G401 (cell line): Measurements from ENCODE around the gene ADPRH. TPM values are rescaled to one million over a fixed set of nuclear protein-coding genes. Genes with fewer than 3 reads are reported as not detected.
"Not testable (repeated sequence)": the region's sequence is repeated elsewhere in the genome, so short reads cannot be mapped to it uniquely, and the experiment has no call there.

Source experiments
- DNase-seq: peaks from one replicate; pipeline ENCODE4 v3.0.0-alpha.2; 2015; ENCODE audit warnings: low spot score
- in situ Hi-C: cut with HindIII; loops from 2 replicates; pipeline ENCODE4 v1.10.0; 2016; ENCODE audit warnings: low sequenced_read_pairs, mixed read lengths
- total RNA-seq: library from RNA; depleted of rRNA; stranded (reverse); fragments of >200 nt; shearing (Covaris generic); gene quantifications from 2 replicates; pipeline ENCODE4 v1.2.3, GENCODE V29; 2014

The ADPRH gene
- total RNA-seq, 1 experiment from 2014 or later: not detected

DNA sequence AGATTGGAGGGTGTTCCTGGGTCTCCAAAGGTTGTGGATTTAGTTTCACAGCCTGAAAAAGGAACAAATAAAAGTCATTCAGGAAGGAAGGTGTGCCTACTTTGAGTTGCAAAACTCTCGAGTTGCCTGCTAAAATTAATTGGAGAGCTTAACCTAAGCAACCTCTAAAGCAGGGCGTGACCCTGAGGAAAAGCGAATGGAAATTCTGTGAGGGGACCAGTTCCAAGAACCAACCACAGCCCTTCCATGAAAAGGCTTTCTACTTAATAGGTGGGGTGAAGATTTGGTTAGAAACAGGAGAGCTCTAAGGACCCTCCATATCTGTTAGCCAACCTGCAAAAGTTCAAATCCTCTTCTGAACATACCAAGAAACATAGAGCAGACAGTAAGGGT is 21.4 kb upstream of the ADPRH start:
- no peak for DNase-seq
- in situ Hi-C loops: no loop called here

DNA sequence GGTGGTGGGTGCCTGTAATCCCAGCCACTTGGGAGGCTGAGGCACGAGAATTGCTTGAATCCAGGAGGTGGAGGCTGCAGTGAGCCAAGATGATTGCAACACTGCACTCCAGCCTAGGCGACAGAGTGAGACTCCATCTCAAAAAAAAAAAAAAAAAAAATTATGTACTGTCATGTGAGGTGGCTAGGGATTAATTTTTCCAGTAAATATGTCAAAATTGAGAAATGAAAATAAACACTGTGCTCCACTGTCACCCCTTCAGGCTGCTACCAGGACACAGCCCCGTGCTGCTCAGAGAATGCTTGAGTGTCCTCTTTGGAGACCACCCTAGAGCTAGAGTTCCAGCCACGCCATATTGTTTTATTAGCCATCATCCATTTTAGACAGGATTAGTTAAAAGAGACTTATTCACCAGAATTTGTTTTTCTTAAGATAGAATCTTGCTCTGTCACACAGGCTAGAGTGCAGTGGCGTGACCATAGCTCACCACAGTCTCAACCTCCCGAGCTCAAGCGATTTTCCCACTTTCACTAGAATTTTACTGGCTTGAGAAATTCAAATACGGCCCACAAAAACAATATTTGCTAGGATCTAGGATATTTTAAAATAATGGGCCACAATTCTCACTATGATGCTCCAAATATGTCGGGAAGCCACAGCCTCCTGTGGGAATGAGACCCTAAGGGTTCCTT is 20.5 kb upstream of the ADPRH start:
- in situ Hi-C loops: no loop called here
- DNase-seq: no peak

DNA sequence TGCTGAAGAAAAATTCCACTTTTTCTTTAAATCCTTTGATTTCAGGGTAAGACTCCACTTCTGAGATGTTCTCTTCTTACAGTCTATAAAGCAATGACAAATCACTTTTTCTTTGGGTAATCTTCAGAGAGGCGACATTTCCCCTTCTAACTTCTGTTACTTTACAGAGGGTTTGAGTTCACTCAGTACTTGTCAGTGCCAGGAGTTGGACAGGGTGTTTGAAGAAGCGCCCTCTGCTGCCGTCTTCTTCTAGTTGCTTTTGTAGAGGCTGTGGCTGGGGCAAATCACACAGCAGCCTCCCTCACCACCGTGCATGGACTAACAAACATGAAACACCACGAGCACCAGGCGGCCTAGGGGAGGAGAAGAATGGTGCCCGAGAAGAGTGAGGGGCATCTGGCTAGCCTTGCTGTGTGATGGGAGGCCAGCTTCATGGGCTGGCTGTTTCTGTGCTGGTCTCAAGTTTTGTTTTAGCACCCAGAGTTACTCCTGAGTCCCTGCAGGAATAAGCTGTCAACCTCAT is 19.8 kb upstream of the ADPRH start, which contains the start of gene CD80:
CD80 (minus strand) TSS at position 174 of the 523 bp plus-strand sequence. CDS start 1,886 bp downstream, outside the sequence.
- peak; percentile 21 for DNase-seq
- in situ Hi-C loops: no loop called here

DNA sequence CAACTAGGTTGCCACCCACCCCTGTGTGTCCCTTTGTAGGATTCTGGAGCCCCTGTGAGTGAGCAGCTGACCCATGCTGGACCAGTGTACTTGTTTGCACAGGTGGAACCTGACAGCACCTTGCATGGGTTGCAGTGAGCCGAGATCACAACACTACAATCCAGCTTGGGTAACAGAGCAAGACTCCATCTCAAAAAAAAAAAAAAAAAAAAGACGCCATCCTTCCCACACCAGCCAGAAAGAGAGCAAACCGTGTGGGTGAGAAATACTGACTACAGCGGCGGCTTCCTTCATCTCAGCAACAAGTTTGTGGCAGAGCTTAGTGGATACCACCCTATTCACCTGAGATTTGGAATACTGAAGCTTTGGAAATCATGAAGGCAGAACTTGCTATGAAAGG is 19.1 kb upstream of the ADPRH start:
- in situ Hi-C loops: no loop called here

DNA sequence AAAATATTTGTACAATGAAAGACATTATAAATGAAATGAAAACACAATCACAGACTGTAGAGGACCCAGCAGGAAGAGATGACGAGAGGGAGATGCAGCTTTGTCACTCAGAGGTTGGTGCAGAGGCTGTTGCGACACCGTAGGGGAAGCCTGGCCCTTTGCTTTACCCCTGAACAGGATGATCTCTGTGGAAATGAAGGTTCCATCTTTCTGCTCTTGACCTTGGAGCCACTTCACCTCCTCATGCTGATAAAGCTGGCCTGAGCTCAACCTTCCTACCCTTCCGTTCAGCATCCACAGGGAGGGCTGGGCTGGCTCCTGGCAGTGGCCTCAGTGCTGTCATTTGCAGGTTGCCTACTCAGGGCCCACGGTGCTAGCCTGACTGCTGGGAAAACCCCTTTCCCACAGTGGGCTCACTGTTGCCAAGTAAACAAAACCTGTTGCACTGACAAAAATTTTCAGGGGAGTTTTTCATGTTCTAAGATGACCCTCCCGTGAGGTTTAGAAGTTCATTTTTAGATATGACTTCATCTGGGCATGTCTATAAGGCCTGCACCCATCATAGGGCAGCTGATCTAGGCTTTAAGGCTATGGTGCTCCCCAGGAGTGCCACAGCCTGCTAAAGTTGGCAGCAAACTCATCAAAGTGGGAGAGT is 16.9 kb upstream of the ADPRH start:
- in situ Hi-C loops: no loop called here
- no peak for DNase-seq

More for the DNA sequence above, 19.1 kb upstream of the ADPRH start:
- DNase-seq: no peak

DNA sequence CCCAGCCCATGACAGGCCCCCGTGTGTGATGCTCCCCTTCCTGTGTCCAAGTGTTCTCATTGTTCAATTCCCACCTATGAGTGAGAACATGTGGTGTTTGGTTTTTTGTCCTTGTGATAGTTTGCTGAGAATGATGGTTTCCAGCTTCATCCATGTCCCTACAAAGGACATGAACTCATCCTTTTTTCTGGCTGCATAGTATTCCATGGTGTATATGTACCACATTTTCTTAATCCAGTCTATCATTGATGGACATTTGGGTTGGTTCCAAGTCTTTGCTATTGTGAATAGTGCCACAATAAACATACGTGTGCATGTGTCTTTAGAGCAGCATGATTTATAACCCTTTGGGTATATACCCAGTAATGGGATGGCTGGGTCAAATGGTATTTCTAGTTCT is 16.0 kb upstream of the ADPRH start:
- DNase-seq, in situ Hi-C loops: not testable (repeated sequence)

DNA sequence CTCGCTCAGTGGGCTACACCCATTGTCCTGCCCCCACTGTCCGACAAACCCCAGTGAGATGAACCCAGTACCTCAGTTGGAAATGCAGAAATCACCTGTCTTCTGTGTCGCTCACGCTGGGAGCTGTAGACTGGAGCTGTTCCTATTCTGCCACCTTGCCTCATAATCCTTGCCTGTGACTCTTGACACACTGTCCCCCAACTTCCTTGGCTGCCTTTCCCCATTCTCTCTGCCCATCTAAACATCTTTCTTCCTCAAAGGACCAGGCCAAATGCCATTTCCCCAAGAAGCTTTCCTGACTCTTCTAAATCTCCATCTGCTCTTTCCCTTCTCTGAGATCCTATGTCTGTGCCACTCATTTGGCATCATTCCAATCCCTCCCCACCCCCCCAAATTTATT is 10.1 kb upstream of the ADPRH start:
- in situ Hi-C loops: no loop called here
- no peak for DNase-seq

DNA sequence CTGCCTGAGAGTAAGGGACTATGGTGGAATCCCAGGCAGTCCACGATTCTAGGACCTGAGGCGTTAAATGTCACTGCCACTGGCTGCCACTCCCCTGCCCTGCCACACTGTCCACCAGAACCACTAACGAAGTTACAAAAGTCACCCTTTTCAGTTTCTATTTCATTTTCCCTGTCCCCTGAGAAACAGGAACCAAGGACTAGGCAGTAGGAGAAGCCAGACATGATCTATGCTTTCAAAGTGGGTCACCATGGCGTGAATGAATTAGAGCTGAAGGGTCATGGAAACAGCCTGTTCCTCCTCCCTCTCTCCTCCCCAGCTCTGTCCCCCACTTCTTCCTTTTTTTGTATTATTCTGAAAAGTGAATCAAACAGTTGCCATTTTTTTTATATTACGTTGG is 9.1 kb upstream of the ADPRH start:
- in situ Hi-C loops: no loop called here
- no peak for DNase-seq

DNA sequence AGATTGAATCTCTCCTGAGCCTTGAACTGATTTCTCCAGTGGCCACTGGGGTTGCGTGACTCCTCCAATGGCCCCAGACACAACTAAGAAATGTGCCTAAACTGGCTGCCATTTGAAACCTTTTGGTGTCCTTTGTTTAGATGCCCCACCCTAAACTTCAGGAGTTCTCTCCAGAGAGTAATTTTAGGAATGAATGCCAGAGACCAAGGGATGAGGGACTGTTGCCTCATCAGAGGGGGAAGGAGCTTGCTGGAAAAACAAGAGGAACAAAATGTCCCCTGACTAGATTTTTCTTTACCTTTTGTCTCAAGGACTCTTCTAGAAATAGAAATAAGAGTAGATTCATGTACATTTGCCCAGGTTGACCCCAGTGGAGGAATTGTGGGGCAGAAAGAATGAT is 8.1 kb upstream of the ADPRH start:
- no peak for DNase-seq
- in situ Hi-C loops: no loop called here

DNA sequence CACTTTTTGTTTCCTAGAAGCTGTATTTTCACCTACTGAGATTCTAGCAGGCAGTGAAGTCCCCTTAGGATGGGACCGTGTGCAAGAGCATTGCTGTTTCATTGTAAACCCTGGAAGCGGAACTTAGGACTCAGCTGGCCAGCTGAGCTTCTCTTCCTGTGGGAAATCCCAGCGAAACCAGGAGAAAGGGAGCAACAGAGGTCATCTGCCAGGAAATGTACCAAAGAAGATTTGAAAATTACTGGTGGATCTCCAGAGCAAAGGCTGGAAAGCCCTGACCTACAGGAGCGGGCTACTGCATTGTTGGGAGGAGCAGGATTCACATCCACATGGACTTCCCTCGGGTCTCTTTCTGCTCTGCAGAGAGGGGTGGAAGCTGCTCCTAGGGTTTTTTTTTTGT is 7.6 kb upstream of the ADPRH start:
- no peak for DNase-seq
- in situ Hi-C loops: no loop called here

DNA sequence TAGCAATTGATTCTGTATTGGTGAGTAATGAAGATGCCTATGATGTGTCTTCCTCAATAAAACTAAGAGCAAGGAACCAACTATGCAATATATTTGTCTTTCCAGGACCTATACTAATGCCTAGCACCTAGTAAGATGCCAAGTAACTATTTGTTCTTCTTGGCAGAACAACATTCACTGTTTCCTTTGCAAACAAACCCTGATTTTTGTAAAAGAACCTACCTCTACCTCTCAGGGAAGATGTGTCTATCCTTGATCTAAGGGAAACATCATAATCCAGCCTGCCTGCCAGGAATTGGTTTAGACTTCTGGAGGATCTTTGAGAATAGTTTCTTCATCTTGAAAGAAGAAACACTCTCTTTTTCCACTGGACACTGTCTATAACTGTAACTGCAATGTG is 3.8 kb upstream of the ADPRH start:
- no peak for DNase-seq
- in situ Hi-C loops: no loop called here

DNA sequence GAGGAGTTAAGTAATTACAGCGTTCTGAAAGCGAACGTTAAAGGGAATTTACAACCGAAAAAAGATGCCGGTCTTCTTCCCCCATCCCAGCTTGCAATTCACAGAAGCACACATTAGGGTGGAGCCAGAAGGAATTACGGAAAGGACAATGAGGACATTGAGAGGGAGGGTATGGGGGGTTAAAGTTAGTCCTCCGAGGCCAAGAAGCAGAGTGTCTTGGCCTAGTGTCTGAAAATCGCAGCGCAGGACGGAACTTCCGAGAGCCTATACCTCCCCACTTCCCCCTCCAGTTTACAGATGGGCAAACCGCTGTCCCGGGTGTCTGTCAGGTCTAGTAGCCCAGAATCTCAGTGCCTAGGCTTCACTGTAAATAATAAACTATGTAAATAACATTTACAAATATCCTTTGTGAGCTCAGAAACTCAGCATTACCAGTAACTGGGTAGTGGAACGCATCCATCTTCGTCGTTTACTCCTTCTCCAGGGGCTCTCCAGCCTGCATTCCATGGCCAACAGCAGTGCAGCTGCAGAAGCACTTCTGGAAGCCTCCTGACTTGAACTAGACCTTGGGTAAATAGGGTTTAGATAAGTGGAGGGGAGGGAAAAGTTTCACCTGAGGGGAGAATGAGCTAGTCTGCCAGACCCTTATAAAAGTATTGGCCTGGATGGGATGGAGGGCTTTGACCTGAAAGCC is 922 bp downstream of the ADPRH start:
- DNase-seq: no peak

DNA sequence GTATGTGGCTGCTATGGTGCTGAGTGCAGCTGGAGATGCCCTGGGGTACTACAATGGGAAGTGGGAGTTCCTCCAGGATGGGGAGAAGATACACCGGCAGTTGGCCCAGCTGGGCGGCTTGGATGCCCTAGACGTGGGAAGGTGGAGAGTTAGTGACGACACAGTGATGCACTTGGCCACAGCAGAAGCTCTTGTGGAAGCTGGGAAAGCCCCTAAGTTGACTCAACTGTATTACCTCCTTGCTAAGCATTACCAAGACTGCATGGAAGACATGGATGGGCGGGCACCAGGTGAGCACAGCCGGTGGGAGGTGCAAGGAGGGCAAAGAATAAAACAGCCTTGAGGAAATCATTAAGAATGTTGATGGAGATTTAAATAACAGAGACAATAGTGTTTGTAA is 2.9 kb downstream of the ADPRH start:
- no peak for DNase-seq
- in situ Hi-C loops: no loop called here

More for the DNA sequence above, 922 bp downstream of the ADPRH start:
- in situ Hi-C loops: no loop called here

DNA sequence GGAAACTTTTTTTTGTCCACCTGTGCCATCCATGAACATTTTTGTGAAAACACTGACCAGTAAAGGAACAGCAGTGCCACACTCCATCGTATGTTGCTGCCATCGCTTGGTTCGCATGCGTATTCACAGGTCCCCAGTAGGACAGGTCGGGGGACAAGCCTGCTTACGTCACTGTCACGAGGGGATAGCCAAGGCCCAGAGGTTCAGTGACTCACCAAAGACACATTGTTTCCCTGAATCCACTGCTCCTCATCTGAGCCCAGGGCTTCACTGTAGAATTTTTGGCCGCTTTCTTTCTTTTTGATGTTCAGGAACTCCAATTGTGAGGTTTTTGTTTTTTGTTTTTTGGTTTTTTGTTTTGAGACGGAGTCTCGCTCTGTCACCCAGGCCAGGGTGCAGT is 5.9 kb downstream of the ADPRH start:
- in situ Hi-C loops: no loop called here
- no peak for DNase-seq

DNA sequence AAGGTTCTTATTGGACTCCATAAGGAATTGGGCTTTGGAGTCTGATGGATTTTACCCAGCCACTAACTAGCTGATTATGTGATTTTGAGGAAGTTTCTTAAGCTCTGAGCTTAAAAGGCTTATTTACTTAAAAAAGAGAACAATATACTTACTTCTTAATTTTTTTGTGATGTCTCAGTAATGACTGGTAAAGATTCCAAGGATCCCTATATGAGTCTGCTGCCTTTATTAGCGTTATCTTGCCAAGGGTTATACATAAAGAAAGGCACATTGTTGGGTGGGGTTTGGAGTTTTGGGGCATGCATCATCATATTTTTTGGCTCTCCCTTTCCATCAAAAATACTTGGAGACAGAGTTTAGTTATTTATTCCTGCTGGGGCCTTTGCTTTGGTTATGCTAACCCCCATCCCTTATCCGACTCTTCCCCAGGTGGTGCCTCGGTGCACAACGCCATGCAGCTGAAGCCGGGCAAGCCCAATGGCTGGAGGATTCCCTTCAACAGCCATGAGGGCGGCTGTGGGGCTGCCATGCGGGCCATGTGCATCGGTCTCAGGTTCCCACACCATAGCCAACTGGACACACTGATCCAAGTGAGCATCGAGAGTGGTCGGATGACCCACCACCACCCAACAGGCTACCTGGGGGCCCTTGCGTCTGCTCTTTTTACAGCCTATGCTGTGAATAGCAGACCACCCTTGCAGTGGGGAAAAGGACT is 6.7 kb downstream of the ADPRH start:
- in situ Hi-C loops: no loop called here
- no peak for DNase-seq

DNA sequence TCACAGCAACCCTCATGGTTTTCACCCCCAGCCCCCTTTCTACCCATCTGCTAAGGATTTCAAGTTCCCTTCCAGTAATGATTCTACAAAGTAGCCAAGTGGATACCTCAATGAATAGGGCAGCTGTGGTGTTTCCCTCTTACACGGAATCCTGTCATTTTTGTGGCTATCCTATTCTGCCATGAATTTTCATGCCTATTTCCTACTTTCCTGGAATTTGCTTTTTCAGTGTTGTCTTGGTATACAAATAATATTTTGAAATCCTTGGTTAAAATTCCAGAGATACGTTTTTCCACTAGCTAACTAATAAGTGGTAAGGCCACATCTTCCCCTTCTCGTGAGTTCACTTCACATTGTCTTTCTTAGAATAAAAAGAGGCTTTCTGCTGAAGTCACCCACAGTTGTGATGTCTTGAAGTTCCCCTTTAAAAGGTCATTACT is 7.5 kb downstream of the ADPRH start:
- in situ Hi-C loops: no loop called here
- no peak for DNase-seq

DNA sequence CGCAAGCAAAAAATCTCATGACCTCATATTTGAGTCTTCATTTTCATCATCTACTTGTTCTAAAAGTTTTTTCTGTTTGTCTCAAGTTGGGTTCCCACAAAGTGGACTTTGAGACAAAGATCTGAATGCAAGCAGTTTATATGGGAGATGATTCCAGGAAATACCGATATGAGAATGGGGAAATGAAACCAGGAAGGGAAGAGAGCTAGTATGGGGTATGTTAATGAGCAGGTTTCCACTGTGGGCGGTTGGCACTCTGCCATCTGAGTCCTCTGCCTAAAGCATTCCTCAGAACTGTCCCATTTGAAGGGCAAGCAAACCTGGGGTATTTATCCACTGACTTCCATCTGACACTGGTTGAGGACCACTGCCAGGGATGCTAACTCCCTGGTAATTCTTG is 8.8 kb downstream of the ADPRH start:
- in situ Hi-C loops: no loop called here
- DNase-seq: no peak

DNA sequence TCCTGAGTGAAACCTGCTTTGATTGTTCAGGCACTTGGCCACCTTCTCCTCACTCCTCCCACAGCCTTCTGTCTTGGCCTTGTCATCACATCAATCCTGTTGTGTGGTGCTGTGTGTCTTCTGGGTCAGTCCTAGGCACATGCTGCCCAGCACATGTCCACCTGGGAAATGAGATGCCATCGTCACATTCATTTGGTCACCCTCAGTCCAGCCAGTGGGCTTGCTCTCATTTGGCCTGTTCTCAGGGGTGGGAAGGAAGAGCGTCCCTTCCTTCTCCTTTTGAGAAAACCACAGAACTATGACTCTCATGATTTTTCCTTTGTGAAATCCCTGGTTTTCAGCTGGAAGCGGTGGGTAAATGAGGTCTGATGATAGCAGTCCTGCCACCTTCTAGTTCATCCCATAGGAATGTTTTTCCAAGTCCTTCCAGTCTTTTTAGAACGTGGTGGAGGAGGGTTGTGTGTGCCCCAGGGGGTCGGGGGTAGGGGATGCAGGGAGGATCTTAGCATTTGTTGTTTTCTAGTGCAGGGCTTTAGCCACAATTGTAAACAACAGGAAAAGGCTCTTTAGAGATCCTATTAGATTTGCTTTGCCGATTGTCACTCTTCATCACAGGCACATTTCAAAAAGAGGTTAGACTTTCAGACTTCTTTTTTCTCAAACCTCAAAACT is 9.9 kb downstream of the ADPRH start:
- no peak for DNase-seq
- in situ Hi-C loops: no loop called here

DNA sequence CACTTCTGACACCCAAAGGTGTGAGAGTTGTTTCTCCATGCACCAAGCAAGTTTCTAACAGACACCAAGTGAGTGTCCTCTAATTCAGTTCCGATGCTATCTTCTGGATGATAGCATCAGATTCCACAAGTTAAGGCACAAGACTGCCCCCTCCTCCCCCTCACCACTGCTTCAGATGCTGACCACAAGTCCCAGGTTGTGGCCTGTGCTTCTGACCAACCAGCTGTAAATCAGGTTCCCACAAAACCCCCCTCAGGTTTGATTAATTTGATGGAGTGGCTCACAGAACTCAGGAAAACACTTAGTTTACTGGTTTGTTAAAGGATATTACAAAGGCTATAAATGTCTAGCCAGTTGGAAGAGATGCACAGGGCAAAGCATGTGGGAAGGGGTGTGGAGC is 11.4 kb downstream of the ADPRH start:
- in situ Hi-C loops: no loop called here

More for the DNA sequence above, 11.4 kb downstream of the ADPRH start:
- no peak for DNase-seq
